Breast epithelium (tissue), 4 donors: ENCODE results near the gene PCSK5. TPM values are rescaled to one million over a fixed set of nuclear protein-coding genes. Genes with fewer than 3 reads are reported as not detected.
A peak's percentile ranks its signal among the peaks of the same experiment; 100 is the strongest.

Source experiments
- DNase-seq, 2 donors: peaks; one replicate each; pipeline ENCODE4 v3.0.0-alpha.2; 2019; ENCODE audit warnings: low spot score in 2 of 2
- H3K27ac ChIP-seq, 2 donors: fragments of 200-600 bp; sonication (generic) in 1 of 2; one replicate each; pipeline ENCODE4 v1.5.1; 2016 to 2019; ENCODE audit warnings: mild to moderate bottlenecking in 1 of 2
- H3K27me3 ChIP-seq, 2 donors: fragments of 200-600 bp; sonication (generic) in 1 of 2; one replicate each; pipeline versions ENCODE4 v1.5.1 to v1.6.0; 2017 to 2019; ENCODE audit warnings: control low read depth in 1 of 2, mild to moderate bottlenecking in 1 of 2
- H3K36me3 ChIP-seq: fragments of 200-600 bp; one replicate; pipeline ENCODE4 v1.5.1; 2019
- H3K4me1 ChIP-seq, 2 donors: fragments of 200-600 bp; sonication (generic); one replicate each; pipeline ENCODE4 v1.5.1; 2016 to 2019; ENCODE audit warnings: control low read depth in 1 of 2
- H3K4me3 ChIP-seq, 3 donors: fragments of 200-600 bp; sonication (generic); 1 replicate in 2 of 3; 2 replicates in 1 of 3; pipeline ENCODE4 v1.5.1; 2016 to 2019; ENCODE audit warnings: mild to moderate bottlenecking in 3 of 3, moderate library complexity in 2 of 3
- H3K9me3 ChIP-seq, 2 donors: fragments of 200-600 bp; sonication (generic) in 1 of 2; one replicate each; pipeline ENCODE4 v1.5.1; 2016 to 2019; ENCODE audit warnings: control low read depth in 1 of 2
- CTCF ChIP-seq, 3 donors: fragments of 450-650 bp; IDR thresholded peaks; one replicate each; pipeline ENCODE4 v1.5.1; 2016 to 2017; ENCODE audit warnings: antibody characterized with exemption in 3 of 3, mild to moderate bottlenecking in 3 of 3, moderate library complexity in 3 of 3
- POLR2A ChIP-seq: fragments of 450-650 bp; IDR thresholded peaks from one replicate; pipeline ENCODE4 v1.6.1; 2016; ENCODE audit warnings: antibody characterized with exemption, mild to moderate bottlenecking, moderate library complexity
- POLR2AphosphoS5 ChIP-seq, 3 donors: sonication (generic); formaldehyde crosslinking; IDR thresholded peaks; one replicate each; pipeline ENCODE4 v1.6.1; 2017; ENCODE audit warnings: antibody characterized with exemption in 3 of 3
- intact Hi-C: fragments of 100-400 bp; cut with DNase I; formaldehyde crosslinking; loops from one replicate; pipeline ENCODE4 v1.15.1; 2023; ENCODE audit warnings: low total_unique reads
- total RNA-seq, 3 donors: library from RNA; depleted of rRNA; stranded (reverse); fragments of >200 nt; gene quantifications; one replicate each; pipeline ENCODE4 v1.1.0, GENCODE V29; 2016

PCSK5 gene
- total RNA-seq, 3 donors from 2014 or later = 12.7 to 21.0 (median 19.0) TPM

- H3K4me1 ChIP-seq = no peaks in the 10 kb centered on the region
- H3K27ac ChIP-seq = no peak overlapping the region
- TF ChIP-seq POLR2AphosphoS5 (IDR thresholded peaks at IDR 0.05) = no peak
- no peak for TF ChIP-seq POLR2A
- TF ChIP-seq CTCF (IDR thresholded peaks at IDR 0.05) = no peak
- H3K36me3 ChIP-seq = no peaks in the 10 kb centered on the region
- H3K4me3 ChIP-seq = no peak overlapping the region
- no peak for DNase-seq
- intact Hi-C loops = no loop called here
- H3K27me3 ChIP-seq = no peaks in the 10 kb centered on the region
- no peaks in the 10 kb centered on the region for H3K9me3 ChIP-seq
Observed at GRCh38 chr9:76399856-76400255, 509.4 kb downstream of the PCSK5 start.

- Histone ChIP-seq H3K4me1 (no peaks in the 10 kb centered on the region), H3K4me3 (no peak overlapping the region), H3K36me3 (no peaks in the 10 kb centered on the region), H3K27ac (peak overlapping the region in 1 of 2 donors; percentile 14), H3K9me3 (no peaks in the 10 kb centered on the region), H3K27me3 (no peaks in the 10 kb centered on the region)
- no peak for DNase-seq
- intact Hi-C loops = no loop called here
- TF ChIP-seq POLR2AphosphoS5 (IDR thresholded peaks at IDR 0.05) (no peak), POLR2A (no peak), CTCF (IDR thresholded peaks at IDR 0.05) (no peak)
Observed at GRCh38 chr9:76400534-76401096, 510.1 kb downstream of the PCSK5 start.

GRCh38 chr9:76401176-76401575 lies 510.7 kb downstream of the PCSK5 start:
- H3K27me3 ChIP-seq = no peaks in the 10 kb centered on the region
- intact Hi-C loops = no loop called here
- H3K36me3 ChIP-seq = no peaks in the 10 kb centered on the region
- DNase-seq = no peak
- H3K9me3 ChIP-seq = no peaks in the 10 kb centered on the region
- no peaks in the 10 kb centered on the region for H3K4me1 ChIP-seq
- no peak overlapping the region for H3K4me3 ChIP-seq
- no peak for TF ChIP-seq POLR2AphosphoS5 (IDR thresholded peaks at IDR 0.05)
- no peak for TF ChIP-seq POLR2A
- no peak for TF ChIP-seq CTCF (IDR thresholded peaks at IDR 0.05)
- H3K27ac ChIP-seq = peak overlapping the region in 1 of 2 donors; percentile 51

- Histone ChIP-seq H3K27ac (peak overlapping the region in 1 of 2 donors; percentile 51), H3K36me3 (no peaks in the 10 kb centered on the region), H3K4me1 (no peaks in the 10 kb centered on the region), H3K9me3 (no peaks in the 10 kb centered on the region), H3K27me3 (no peaks in the 10 kb centered on the region), H3K4me3 (no peak overlapping the region)
- no peak for DNase-seq
- no peak for TF ChIP-seq POLR2AphosphoS5 (IDR thresholded peaks at IDR 0.05)
- no peak for TF ChIP-seq POLR2A
- TF ChIP-seq CTCF (IDR thresholded peaks at IDR 0.05) = no peak
- intact Hi-C loops = no loop called here
Observed at GRCh38 chr9:76401580-76402354, 511.3 kb downstream of the PCSK5 start.

GRCh38 chr9:76403352-76403751 lies 512.9 kb downstream of the PCSK5 start:
- no peak overlapping the region for H3K4me3 ChIP-seq
- H3K27ac ChIP-seq = peak overlapping the region in 1 of 2 donors; percentile 15
- H3K9me3 ChIP-seq = no peaks in the 10 kb centered on the region
- no peak for DNase-seq
- no peaks in the 10 kb centered on the region for H3K36me3 ChIP-seq
- intact Hi-C loops = no loop called here
- H3K27me3 ChIP-seq = no peaks in the 10 kb centered on the region
- no peaks in the 10 kb centered on the region for H3K4me1 ChIP-seq
- TF ChIP-seq POLR2AphosphoS5 (IDR thresholded peaks at IDR 0.05) (no peak), CTCF (IDR thresholded peaks at IDR 0.05) (peak; percentile 65 to 71 (median 66)), POLR2A (no peak)
